Measurements from ENCODE around the gene MED20. TPM values are rescaled to one million over a fixed set of nuclear protein-coding genes. Genes with fewer than 3 reads are reported as not detected.
A peak's percentile ranks its signal among the peaks of the same experiment; 100 is the strongest.

The MED20 gene
- total RNA-seq, 1 donor from 2014 or later, result 15.6 TPM

- ATAC-seq, result peak; percentile 41
Measured at GRCh38 chr6:41901882-41902519, 18.9 kb downstream of the MED20 start.

GRCh38 chr6:41900861-41901260, 20.1 kb downstream of the MED20 start:
- ATAC-seq, result no peak

DNA sequence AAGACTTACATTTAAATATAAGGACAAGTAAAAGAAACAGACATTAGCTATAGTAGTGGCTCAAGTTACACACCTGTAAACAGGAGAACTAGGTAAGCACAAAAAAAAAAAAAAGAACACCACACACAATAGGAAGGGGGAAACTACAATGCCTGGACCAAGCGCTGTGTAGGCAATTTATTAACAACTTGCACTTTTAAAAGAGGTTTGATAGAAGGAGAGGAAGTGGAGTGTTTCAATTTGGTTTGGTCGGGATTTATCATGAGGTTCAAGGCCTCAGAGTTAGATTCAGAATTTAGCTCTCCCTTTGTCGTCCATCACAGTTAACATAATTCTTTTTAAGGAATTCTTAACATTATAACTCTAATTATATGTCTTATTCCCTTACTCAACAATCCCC, 24.7 kb downstream of the MED20 start:
- ATAC-seq, result no peak

DNA sequence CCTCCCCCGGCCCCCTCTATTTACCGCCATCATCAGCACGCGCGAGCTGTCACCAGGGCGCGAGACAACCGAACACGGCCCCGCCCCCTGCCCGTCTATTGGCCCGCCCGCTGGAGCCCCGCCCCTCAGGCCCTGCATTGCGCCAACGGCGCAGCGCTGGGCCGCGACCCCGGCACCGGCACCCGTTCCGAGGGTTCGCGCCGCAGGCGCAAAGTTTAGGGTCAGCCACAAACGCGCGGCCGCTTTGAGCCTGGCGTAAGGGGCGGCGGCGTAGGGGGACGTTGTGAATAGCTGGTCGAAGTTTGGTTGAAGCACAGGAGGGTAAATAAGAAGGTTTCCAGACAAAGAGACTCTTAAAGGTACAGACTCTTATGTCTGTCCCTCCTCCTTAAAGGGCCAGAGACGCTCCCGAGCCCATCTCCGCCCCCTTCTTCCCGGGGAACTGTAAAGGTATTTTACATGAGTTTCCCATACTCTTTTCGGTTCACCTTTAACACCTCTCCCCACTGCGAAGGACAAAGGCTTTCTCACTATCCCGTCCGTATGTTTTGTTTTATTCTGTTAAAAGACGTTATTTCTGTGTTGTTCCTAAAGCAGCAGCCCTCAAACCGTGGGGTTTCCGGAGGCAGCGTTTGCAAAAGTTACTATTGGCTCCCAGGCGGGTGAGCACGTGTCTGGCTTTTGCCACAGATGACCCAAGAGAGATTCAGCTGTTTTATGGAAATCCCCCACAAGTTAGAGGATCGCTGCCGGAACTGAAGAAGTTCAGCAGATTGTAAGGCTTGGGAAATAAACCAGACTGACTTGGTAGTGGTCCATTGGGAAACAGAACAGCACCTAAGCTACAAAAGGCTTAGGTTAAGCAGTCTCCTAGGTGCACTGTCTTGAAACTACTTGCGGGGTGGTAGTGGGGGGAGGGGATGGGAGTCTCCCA, 25.4 kb downstream of the MED20 start, which contains the start of gene USP49:
Gene USP49, minus strand, starts transcription at position 76 of the 934 bp plus-strand sequence. CDS start 88,392 bp downstream, outside the sequence.
- ATAC-seq, result peak; percentile 98

- ATAC-seq, result peak; percentile 52
Measured at GRCh38 chr6:41894366-41895299, 26.3 kb downstream of the MED20 start.

DNA sequence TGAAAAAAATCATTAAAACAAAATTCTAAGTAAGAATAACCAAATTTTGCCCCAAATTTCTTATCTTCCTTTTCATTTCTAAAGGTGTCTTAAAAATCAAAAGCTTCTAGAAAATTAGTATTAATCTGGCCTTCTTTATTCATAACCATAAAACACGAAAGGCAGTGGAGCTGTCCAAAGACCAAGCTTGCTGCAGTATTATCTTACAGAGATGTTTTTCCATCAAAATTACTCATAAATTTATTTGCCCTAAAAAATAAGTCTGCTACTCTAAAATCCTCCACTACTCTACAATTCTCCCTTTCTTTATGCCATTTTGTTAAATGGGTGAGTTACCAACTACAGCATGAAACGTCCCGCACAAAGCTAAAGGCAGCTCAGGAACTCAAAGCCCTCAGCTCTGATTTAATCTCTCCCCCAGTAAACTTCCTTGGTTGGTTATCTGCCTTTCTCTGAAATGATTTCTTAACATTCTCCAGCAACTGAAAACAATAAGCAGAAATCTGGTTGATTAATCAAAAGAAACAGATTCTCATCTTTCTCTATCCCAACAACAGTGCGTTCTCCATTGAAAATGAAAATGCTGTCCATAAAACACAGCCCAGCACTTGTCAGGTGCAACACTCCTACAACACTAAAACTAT, 27.9 kb downstream of the MED20 start:
- ATAC-seq, result no peak

GRCh38 chr6:41887331-41887751, 33.6 kb downstream of the MED20 start:
- no peak for ATAC-seq

DNA sequence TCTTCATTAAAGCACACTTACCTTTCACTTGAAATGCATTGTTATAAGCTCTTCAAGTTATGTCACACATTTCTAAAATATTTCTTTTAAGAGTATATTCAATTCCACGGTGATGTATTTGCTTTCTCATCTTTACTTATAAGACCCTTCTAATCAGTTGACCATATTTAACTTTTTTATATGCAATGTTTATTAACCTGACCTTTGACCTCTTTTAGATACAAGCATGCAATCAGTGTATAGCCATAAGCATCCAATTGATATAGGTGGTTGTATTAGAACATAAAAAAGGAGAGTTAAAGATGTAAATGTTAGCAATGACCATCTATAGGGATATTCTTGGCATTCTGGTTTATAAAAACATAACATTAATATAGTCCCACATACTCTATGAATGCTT, 35.0 kb downstream of the MED20 start:
- ATAC-seq, result no peak

DNA sequence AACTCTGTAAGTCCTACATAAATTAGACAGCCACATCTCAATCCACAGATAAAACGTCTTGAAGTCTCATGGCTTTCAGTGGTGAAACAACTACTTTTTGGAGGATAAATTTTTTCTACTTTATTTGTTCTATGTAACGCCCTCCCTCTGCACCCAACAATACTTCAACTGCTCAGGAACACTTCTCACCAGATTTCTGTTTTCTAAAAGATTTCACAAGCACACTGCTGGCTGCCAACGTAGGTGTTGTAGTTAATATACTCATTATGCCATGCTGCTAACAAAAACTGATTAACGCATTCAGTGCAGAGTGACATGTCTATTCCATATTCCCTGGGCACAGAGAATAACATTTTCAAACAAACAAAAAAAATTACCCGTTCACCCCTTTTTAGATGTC, 36.0 kb downstream of the MED20 start:
- ATAC-seq, result no peak

DNA sequence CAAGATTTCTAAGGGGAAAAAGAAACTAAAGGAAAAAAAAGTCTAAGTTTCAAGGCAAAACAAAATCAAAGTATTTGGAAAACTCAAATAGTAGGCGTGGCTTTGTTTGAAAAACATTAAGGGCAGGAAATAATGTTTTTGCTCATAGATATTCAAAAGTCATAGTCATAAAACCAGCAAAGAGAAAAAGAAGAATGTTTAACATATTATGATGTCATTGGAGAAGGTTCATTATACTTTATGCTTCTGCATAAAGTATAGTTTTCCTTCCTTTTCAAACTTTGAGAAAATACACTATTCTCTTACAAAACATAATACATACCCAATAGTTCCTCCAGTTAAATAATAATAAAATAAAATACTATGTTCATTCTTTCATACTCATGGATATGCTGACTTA, 39.4 kb downstream of the MED20 start:
- ATAC-seq, result no peak

DNA sequence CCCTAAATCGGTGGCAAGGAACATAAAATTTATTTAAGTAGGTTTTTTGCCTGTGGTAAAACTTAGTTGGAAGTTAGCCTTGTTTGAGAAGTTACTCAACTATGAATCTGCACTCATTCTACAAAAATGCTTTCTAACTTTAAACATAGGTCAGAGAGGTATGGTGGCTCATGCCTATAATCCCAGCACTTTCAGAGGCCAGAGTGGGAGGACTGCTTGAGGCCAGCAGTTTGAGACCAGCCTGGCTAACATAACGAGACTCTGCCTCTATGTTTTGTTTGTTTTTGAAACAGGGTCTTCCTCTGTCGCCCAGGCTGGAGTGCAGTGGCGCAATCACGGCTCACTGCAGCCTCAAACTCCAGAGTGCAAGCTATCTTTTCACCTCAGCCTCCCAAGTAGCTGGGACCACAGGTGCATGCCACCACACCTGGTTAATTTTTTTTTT, 42.0 kb downstream of the MED20 start:
- ATAC-seq, result no peak

GRCh38 chr6:41878246-41878645, 42.7 kb downstream of the MED20 start:
- no peak for ATAC-seq

- ATAC-seq, result no peak
Measured at GRCh38 chr6:41877051-41877680, 43.8 kb downstream of the MED20 start.

DNA sequence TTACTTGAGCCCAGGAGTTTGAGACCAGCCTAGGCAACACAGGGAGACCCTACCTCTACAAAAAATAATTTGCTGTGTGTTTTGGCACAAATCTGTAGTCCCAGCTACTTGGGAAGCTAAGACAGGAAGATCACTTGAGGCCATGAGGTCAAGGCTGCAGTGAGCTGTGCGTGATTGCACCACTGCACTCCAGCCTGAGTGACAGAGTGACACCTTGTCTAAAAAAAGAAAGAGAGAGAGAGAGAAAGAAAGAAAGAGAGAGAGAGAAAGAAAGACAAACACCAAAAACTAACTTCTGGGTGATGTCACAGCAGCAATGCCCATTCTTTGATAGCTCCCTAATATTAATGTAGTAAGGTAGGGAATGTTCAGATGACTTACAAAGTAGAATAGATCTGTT, 46.2 kb downstream of the MED20 start:
- no peak for ATAC-seq

GRCh38 chr6:41872147-41872546, 48.8 kb downstream of the MED20 start:
- ATAC-seq, result no peak

DNA sequence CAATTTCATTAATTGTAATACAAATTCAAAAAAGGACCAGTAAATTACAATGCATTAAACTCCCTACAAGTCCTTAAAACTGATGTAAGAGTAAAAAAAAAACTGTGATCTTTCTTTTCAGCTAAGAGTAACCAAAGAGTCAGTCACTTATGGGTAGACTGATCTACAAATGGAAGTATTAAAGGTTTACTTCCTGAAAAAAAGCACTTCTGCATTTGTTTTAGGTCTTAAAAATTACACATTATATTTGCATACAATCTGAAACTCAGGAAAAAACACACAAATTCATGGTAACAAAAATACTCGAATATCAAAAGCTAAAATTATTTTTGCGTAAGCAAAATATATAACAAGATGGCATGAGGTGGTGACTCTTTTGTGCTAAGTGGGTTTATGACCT, 49.2 kb downstream of the MED20 start:
- ATAC-seq, result no peak

- no peak for ATAC-seq
Measured at GRCh38 chr6:41859356-41859755, 61.6 kb downstream of the MED20 start.

- ATAC-seq, result no peak
Measured at GRCh38 chr6:41858703-41859102, 62.2 kb downstream of the MED20 start.
